ENCODE data around the gene COX7B2.
A peak's percentile ranks its signal among the peaks of the same experiment; 100 is the strongest.

The COX7B2 gene

GRCh38 chr4:46889410-46889809 is 19.6 kb downstream of the COX7B2 start:
- no peak for DNase-seq (ENCODE audit: low read depth)

- DNase-seq (ENCODE audit: low read depth), result no peak
Measured at GRCh38 chr4:46886711-46887110, 22.3 kb downstream of the COX7B2 start.

DNA sequence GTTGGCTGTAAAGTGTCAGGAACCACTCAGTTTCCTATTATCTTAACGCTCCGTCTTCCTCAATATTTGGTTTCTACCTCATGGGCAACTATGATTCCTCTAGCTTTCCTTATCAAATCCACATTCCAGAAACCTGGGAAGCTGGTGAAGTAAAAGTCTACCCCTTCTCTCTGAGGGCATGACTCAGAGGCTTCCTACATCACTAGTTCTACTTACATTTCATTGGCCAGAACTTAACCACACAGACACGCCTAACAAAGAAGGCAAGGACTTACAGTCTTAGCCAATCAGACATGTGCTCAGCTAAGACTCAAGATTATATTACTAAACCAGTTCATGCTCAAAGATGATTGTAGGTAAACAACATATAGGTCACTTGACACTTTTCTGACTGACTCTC is 30.4 kb downstream of the COX7B2 start:
- DNase-seq (ENCODE audit: low read depth), result no peak

DNA sequence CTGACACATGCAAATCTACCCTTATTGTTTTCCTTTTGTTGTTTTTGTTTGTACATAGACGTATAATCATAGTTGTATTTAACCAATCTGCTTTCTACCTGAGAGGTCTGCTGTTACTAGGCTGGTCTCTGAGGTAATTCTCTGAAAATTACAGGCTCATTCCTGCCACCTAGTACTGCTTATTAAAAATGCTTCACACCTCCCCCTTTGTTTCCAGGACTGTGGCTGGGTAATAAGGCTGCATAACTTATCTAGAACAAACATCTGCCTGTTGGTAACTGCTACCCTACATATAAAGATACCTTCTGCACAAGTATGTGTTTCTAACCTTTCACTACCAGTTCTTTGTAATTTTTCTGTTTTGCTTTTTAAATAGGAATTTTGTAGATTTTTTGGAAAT is 34.2 kb downstream of the COX7B2 start:
- no peak for DNase-seq (ENCODE audit: low read depth)

DNA sequence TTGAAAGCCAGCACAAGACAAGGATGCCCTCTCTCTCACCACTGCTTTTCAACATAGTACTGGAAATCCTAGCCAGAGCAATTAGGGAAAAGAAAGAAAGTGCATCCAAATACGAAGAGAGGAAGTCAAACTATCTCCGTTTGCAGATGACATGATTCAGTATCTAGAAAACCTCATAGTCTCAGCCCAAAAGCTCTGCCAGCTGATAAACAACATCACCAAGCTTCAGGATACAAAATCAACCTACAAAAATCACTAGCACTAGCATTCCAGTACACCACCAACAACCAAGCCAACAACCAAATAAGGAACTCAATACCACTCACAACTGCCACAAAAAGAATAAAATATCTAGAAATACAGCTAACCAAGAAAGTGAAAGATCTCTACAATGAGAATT is 38.6 kb downstream of the COX7B2 start:
- DNase-seq (ENCODE audit: low read depth), result no peak

- no peak for DNase-seq (ENCODE audit: low read depth)
Measured at GRCh38 chr4:46856333-46856732, 52.7 kb downstream of the COX7B2 start.

GRCh38 chr4:46852800-46853199 is 56.2 kb downstream of the COX7B2 start:
- DNase-seq (ENCODE audit: low read depth), result no peak

DNA sequence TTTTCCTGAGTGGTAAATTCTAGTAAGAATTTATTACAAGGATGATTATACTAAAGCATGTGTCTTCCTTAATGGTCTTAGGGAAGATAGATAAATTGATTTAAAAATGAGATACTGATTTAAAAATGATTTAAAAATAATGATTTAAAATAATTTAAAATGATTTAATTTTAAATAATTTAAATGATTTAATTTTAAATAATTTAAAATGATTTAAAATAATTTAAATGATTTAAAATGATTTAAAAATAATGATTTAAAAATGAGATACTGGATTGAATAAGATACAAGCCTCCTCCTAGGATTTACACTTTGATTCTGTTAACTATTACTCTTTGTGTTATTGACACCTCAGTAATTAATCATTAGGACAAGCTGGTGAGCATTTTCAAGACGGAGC is 59.0 kb downstream of the COX7B2 start:
- no peak for DNase-seq (ENCODE audit: low read depth)

DNA sequence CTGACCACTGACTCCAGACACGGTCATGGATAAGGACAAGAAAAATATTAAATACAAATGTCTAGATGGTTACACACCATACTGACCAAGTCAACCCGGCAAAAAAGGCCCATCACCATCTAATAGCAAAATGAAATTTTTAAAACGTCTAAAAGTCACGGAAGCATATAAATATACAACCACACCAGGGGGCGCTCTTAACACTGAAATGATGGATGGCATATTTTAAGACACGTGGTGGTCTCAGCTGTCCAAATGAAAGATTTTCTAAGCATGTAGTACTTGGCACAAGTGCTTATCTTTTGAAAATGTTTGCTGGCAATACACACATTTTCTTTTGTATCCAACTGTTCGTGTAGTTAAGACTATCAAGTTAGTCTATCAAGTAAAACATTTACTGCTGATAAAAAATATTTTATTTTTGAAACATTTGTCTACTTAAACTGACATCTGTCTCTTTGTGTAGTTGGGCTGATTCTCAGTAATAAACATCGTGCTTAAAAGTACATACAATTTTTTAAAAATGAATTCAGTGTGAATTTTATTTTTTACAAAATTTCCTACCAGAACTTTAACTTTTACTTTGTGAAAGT is 64.6 kb downstream of the COX7B2 start:
- DNase-seq (ENCODE audit: low read depth), result peak; percentile 13

GRCh38 chr4:46839128-46839527 is 69.9 kb downstream of the COX7B2 start:
- DNase-seq (ENCODE audit: low read depth), result no peak

DNA sequence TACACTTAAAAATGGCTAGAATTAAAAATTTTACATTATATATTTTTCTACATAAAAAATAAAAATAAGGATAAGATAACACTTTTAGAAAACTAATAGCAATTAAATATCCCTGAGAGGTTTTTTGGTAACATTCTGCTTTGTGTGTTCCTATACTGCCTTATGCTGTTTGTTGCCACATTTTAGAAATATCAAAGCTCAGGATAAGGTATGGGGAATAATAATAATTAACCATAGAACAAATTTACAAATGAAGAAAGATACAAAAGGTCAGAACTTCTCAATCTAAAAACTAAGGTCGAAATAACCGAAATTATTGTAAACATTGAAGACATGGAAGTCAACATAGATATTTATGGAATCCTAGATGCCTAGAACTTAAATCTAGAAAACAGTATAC is 71.4 kb downstream of the COX7B2 start:
- DNase-seq (ENCODE audit: low read depth), result no peak

DNA sequence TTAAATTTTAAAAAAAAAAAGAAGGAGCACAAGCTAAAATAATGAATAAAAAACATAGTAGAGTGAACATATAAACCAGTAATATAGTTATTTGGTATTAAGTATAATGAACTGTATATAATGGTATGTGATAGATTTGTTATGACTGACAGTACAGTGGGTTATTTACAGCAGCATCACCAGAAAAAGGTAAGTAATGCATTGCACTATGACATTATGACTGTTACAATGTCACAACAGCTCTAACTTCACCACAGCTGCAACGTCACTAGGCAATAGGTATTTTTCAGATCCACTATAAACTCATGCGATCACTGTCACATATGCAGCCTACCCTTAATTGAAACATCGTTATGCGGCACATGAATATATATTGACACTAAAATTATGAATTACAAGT is 72.5 kb downstream of the COX7B2 start:
- DNase-seq (ENCODE audit: low read depth), result no peak

- DNase-seq (ENCODE audit: low read depth), result no peak
Measured at GRCh38 chr4:46830971-46831454, 78.0 kb downstream of the COX7B2 start.

- no peak for DNase-seq (ENCODE audit: low read depth)
Measured at GRCh38 chr4:46820154-46820553, 88.9 kb downstream of the COX7B2 start.

- DNase-seq (ENCODE audit: low read depth), result no peak
Measured at GRCh38 chr4:46819095-46819494, 90.0 kb downstream of the COX7B2 start.

- DNase-seq (ENCODE audit: low read depth), result no peak
Measured at GRCh38 chr4:46818604-46819003, 90.4 kb downstream of the COX7B2 start.

DNA sequence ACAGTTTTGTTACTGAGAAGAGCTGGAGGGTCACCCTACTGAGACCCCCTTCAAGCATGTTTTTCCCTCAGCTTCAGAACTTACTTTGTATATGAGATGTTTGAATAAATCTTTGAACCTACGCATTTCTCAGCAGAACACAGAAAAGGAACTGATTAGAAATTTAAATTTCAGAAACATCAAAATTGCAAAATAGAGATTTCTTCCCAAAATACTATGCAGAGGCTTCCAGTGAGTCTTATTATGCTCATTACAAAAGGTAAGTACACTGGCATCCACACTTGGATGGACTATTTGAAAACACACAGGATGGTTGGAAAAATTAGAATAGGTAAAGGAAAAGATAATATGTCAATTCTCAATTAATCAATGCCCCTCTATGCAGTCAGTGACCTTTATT is 91.2 kb downstream of the COX7B2 start:
- DNase-seq (ENCODE audit: low read depth), result no peak

- DNase-seq (ENCODE audit: low read depth), result no peak
Measured at GRCh38 chr4:46804781-46805413, 104.1 kb downstream of the COX7B2 start.

DNA sequence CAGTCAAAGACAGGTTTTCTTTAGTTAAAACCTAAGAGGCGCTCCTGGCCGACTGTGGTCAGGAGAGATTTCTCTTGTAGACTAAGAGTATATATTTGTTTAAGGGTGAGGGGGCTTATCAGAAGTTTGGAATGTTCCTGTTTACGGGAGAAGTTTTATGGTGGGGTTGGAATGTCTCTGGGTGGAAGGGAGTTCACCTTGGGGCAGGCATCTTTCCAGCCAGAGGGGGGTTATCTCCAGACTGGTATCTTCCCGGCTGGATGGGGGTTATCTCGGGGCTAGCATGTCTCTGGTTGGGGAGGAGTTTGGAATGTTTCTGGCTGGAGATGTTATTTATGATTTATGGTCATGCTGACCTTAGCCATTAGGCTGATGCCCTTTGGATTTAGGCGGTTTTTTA is 116.0 kb downstream of the COX7B2 start:
- no peak for DNase-seq (ENCODE audit: low read depth)

GRCh38 chr4:46781434-46782092 is 127.5 kb downstream of the COX7B2 start:
- no peak for DNase-seq (ENCODE audit: low read depth)

DNA sequence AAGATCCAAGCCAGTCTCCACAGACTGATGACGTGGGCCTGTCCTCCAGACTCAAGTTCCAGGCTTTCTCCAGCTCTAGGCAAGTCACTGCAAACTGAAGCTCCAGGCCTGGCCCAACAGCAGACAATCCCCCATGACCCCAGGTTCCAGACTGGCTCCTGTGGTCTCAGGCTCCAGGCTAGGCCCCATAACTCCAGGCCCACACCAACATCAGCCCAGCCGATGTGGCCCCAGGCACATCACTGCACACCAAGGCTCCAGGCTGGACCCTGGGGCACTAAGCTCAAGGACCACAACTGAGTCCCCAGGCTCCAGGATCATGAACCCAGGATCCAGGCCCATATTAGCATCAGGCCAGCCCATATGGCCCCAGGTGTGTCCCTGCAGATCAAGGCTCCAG is 143.6 kb downstream of the COX7B2 start:
- DNase-seq (ENCODE audit: low read depth), result no peak

DNA sequence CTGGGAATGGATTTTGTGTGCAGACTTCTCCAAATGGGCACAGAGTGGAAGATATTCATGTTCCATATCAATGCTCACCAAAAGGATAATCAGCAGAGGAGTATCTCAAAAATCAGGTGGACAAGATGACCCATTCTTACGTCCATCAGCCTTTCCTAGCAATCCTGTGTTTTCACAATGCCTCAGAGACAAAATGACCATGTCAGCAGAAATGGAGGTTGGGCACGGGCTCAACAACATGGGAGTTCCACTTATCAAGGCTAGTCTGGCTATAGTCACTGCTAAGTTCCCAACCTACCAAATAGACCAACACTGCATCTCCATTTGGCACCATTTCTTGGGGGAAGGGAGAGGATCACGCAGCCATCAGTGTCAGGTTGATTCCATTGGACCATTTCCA is 179.0 kb downstream of the COX7B2 start:
- no peak for DNase-seq (ENCODE audit: low read depth)

- DNase-seq (ENCODE audit: low read depth), result no peak
Measured at GRCh38 chr4:46720055-46720454, 189.0 kb downstream of the COX7B2 start.

DNA sequence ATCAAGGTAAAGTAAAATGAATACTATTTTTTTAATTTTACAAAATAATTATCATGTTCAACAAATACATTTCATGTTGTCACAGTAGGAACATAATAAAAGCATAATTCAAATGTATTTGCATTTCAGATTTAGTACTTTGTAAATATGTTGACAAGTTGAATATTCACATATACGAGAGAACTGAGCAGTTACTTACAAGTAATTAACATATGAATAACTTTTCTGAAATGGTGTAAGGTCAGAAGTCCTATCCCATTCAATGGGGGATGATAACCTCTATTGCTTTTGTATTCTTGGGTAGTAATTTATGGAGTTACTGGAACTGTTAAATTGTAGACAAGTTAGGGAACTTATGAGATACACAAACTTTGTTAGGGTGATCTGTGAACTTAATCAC is 191.1 kb downstream of the COX7B2 start:
- no peak for DNase-seq (ENCODE audit: low read depth)
